Stimulated activated CD4-positive, alpha-beta T cell treated with anti-CD3 and anti-CD28 coated beads, Interleukin-4, amount 100 ng/mL, for 1 hour (primary cell): ENCODE data around the gene RMC1.
"Not testable (repeated sequence)": the region's sequence is repeated elsewhere in the genome, so short reads cannot be mapped to it uniquely, and the experiment has no call there.

Experiments
- DNase-seq: peaks from one replicate; pipeline ENCODE4 v3.0.0-alpha.2; 2020

Gene RMC1

GRCh38 chr18:23536204-23536603, 32.9 kb downstream of the RMC1 start:
- no peak for DNase-seq

GRCh38 chr18:23537274-23537673, 34.0 kb downstream of the RMC1 start:
- no peak for DNase-seq

GRCh38 chr18:23538001-23538400, 34.7 kb downstream of the RMC1 start:
- no peak for DNase-seq

GRCh38 chr18:23538870-23539269, 35.6 kb downstream of the RMC1 start:
- no peak for DNase-seq

GRCh38 chr18:23539296-23539695, 36.0 kb downstream of the RMC1 start:
- DNase-seq: no peak

GRCh38 chr18:23539911-23540525, 36.7 kb downstream of the RMC1 start:
- DNase-seq: no peak

GRCh38 chr18:23540867-23541266, 37.6 kb downstream of the RMC1 start:
- DNase-seq: no peak

GRCh38 chr18:23541349-23542093, 38.2 kb downstream of the RMC1 start:
- no peak for DNase-seq

GRCh38 chr18:23542461-23542860, 39.1 kb downstream of the RMC1 start:
- no peak for DNase-seq

- DNase-seq: no peak
These were observed 42.0 kb downstream of the RMC1 start for GRCh38 chr18:23545247-23545789.

- DNase-seq: no peak
These were observed 44.0 kb downstream of the RMC1 start for GRCh38 chr18:23547306-23547705.

- no peak for DNase-seq
These were observed 44.5 kb downstream of the RMC1 start for GRCh38 chr18:23547846-23548245.

- DNase-seq: no peak
These were observed 45.0 kb downstream of the RMC1 start for GRCh38 chr18:23548275-23548674.

- DNase-seq: no peak
These were observed 45.4 kb downstream of the RMC1 start for GRCh38 chr18:23548719-23549118.

- no peak for DNase-seq
These were observed 47.6 kb downstream of the RMC1 start for GRCh38 chr18:23550898-23551297.

GRCh38 chr18:23551978-23552377, 48.7 kb downstream of the RMC1 start:
- no peak for DNase-seq

GRCh38 chr18:23552505-23552904, 49.2 kb downstream of the RMC1 start:
- DNase-seq: no peak

GRCh38 chr18:23553887-23554286, 50.6 kb downstream of the RMC1 start:
- DNase-seq: no peak

- no peak for DNase-seq
These were observed 53.0 kb downstream of the RMC1 start for GRCh38 chr18:23556145-23556780.

- not testable (repeated sequence) for DNase-seq
These were observed 54.2 kb downstream of the RMC1 start for GRCh38 chr18:23557511-23557910.

GRCh38 chr18:23560186-23560585, 56.9 kb downstream of the RMC1 start:
- DNase-seq: no peak

GRCh38 chr18:23563377-23564043, 60.2 kb downstream of the RMC1 start:
- DNase-seq: no peak

- DNase-seq: no peak
These were observed 62.7 kb downstream of the RMC1 start for GRCh38 chr18:23565916-23566547.
